Right lobe of liver (tissue), 4 donors: ENCODE results near the gene TM9SF4.

ENCODE experiments used
- POLR2A ChIP-seq: fragments of 450-650 bp; IDR thresholded peaks from one replicate; pipeline ENCODE4 v1.6.1; 2017; ENCODE audit warnings: antibody characterized with exemption, mild to moderate bottlenecking
- TF ChIP-seq, protein P1 (sequence below), 4 donors: fragments of 200-600 bp in 3 of 4; fragments of 450-650 bp in 1 of 4; IDR thresholded peaks; one replicate each; pipeline versions ENCODE4 v1.5.1 to v1.8.0; 2016 to 2022; ENCODE audit warnings: antibody characterized with exemption in 4 of 4, mild to moderate bottlenecking in 2 of 4
- donor health status: DM: no; HTN: no; CAD: no.
- donor health status: DM: no; HTN: no; CAD: no.
- donor health status: DM: no; HTN: yes; CAD: no.

DNA sequence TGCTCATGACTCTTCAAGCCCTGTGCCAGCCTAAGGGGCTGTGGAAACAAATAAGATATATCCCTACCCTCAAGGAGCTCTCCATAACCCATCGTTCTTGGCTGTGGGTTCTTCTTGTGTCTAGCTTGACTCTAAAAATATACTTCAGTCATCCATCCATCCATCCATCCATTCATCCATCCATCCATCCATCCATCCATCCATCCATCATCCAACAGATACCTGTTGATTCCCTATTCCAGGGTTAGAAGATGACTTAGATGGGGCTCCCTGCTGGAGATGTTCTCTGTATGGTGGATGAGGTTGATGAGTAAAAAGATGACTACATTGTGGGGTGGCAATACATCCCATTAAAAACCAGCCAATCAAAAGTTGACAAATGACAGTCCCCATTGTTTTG lies 34.0 kb upstream of the TM9SF4 start:
- no peak for TF ChIP-seq POLR2A
- TF ChIP-seq, protein P1, sequence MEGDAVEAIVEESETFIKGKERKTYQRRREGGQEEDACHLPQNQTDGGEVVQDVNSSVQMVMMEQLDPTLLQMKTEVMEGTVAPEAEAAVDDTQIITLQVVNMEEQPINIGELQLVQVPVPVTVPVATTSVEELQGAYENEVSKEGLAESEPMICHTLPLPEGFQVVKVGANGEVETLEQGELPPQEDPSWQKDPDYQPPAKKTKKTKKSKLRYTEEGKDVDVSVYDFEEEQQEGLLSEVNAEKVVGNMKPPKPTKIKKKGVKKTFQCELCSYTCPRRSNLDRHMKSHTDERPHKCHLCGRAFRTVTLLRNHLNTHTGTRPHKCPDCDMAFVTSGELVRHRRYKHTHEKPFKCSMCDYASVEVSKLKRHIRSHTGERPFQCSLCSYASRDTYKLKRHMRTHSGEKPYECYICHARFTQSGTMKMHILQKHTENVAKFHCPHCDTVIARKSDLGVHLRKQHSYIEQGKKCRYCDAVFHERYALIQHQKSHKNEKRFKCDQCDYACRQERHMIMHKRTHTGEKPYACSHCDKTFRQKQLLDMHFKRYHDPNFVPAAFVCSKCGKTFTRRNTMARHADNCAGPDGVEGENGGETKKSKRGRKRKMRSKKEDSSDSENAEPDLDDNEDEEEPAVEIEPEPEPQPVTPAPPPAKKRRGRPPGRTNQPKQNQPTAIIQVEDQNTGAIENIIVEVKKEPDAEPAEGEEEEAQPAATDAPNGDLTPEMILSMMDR (IDR thresholded peaks at IDR 0.05) = no peak
